OCI-LY3 (cell line): Measurements from ENCODE around the gene AMOTL1.

Source experiments
- EZH2phosphoT487 ChIP-seq: fragments of 200-600 bp; shearing (Covaris generic); IDR thresholded peaks from 2 replicates; pipeline ENCODE4 v1.6.1; 2018; ENCODE audit warnings: antibody characterized with exemption, mixed run types, low read depth
- TF ChIP-seq, protein P1 (sequence below): fragments of 200-600, 300-600 bp; sonication (generic); IDR thresholded peaks from 2 replicates; pipeline ENCODE4 v1.5.1; 2014; ENCODE audit warnings: antibody characterized with exemption, low read length, low read depth

DNA sequence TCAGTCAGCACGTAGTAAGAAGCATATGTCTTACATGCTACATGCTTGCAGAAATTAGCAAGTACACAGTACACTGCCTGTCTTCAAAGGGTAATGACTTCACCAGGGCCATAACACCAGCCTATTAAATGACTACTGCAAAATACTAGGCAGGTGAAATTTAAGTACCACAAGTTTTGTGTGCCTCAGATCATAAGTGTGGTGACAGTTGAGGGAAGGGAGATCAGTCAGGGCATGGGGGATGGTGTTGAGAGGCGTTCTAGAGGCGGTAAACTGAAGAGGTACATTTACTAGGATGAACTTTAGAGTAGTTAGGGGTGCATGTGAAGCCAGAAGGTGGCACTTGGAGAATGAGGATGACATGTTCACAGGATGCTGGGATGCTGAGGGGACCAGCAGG lies 22.0 kb downstream of the AMOTL1 start:
- TF ChIP-seq, protein P1, sequence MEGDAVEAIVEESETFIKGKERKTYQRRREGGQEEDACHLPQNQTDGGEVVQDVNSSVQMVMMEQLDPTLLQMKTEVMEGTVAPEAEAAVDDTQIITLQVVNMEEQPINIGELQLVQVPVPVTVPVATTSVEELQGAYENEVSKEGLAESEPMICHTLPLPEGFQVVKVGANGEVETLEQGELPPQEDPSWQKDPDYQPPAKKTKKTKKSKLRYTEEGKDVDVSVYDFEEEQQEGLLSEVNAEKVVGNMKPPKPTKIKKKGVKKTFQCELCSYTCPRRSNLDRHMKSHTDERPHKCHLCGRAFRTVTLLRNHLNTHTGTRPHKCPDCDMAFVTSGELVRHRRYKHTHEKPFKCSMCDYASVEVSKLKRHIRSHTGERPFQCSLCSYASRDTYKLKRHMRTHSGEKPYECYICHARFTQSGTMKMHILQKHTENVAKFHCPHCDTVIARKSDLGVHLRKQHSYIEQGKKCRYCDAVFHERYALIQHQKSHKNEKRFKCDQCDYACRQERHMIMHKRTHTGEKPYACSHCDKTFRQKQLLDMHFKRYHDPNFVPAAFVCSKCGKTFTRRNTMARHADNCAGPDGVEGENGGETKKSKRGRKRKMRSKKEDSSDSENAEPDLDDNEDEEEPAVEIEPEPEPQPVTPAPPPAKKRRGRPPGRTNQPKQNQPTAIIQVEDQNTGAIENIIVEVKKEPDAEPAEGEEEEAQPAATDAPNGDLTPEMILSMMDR: no peak
- no peak for TF ChIP-seq EZH2phosphoT487
